Hair follicle dermal papilla cell (primary cell): Measurements from ENCODE around the gene SIM2. TPM values are rescaled to one million over a fixed set of nuclear protein-coding genes. Genes with fewer than 3 reads are reported as not detected.

Experiments
- total RNA-seq: library from RNA; depleted of rRNA; stranded (reverse); fragments of >200 nt; gene quantifications from 2 replicates; pipeline ENCODE4 v1.2.3, GENCODE V29; 2012

SIM2 gene
- 0.24 and 7.3 TPM in 2 replicates for total RNA-seq

GRCh38 chr21:36698981-36699545, at the start of gene SIM2:
Gene SIM2, plus strand, starts transcription at chr21:36699115. Its CDS starts 632 bp downstream, at chr21:36699747.

Other genes starting within 250 kb of the SIM2 start
- not detected in 2 replicates for gene CLDN14, start 219.0 kb upstream of the SIM2 start, total RNA-seq